IgD-negative memory B cell (primary cell): ENCODE results near the gene SIK3. TPM values are rescaled to one million over a fixed set of nuclear protein-coding genes. Genes with fewer than 3 reads are reported as not detected.
"Not testable (repeated sequence)": the region's sequence is repeated elsewhere in the genome, so short reads cannot be mapped to it uniquely, and the experiment has no call there.

ENCODE experiments used
- H3K27ac Mint-ChIP-seq, 3 donors: one replicate each; pipeline ENCODE4 v1.8.0; 2020 to 2022; ENCODE audit warnings: mild to moderate bottlenecking in 3 of 3, mixed read lengths in 3 of 3, moderate library complexity in 1 of 3
- H3K27me3 Mint-ChIP-seq: one replicate; pipeline ENCODE4 v1.8.0; 2021; ENCODE audit warnings: mixed read lengths
- H3K36me3 Mint-ChIP-seq: one replicate; pipeline ENCODE4 v1.8.0; 2020; ENCODE audit warnings: mild to moderate bottlenecking, mixed read lengths
- H3K4me1 Mint-ChIP-seq, 3 donors: one replicate each; pipeline ENCODE4 v1.8.0; 2020 to 2022; ENCODE audit warnings: mixed read lengths in 3 of 3, mild to moderate bottlenecking in 1 of 3
- H3K4me3 Mint-ChIP-seq, 4 donors: one replicate each; pipeline ENCODE4 v1.8.0; 2020 to 2022; ENCODE audit warnings: mild to moderate bottlenecking in 4 of 4, mixed read lengths in 4 of 4, moderate library complexity in 3 of 4
- H3K9me3 Mint-ChIP-seq, 3 donors: one replicate each; pipeline ENCODE4 v1.8.0; 2020 to 2021; ENCODE audit warnings: mixed read lengths in 3 of 3, mild to moderate bottlenecking in 1 of 3
- polyA plus RNA-seq: library from polyadenylated mRNA; unstranded; fragments of 300-500 nt; fragmentation: Illumina TruSeq; gene quantifications from one replicate; pipeline ENCODE4 v1.2.3, GENCODE V29; 2021

The SIK3 gene
- polyA plus RNA-seq, 1 donor from 2014 or later: 25.1 TPM

DNA sequence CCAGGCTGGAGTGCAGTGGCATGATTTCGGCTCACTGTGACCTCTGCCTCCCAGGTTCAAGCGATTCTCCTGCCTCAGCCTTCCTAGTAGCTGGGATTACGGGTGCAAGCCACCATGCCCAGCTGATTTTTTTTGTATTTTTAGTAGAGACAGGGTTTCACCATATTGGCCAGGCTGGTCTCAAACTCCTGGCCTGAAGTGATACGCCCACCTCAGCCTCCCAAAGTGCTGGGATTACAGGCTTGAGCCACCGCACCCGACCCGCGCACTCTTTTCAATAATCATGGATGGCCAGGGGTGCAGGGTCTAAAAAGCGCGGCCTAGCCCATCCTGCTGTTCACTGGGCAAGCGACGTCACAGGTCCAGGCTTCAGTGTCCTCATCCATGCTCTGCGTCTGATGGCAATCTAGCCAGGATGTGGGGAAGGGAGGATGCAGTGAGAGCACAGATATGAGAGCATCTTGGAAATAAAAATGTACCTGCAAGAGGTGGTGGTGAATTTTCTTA lies 263.6 kb downstream of the SIK3 start:
- not testable (repeated sequence) for H3K27ac Mint-ChIP-seq, H3K9me3 Mint-ChIP-seq, H3K4me1 Mint-ChIP-seq, H3K36me3 Mint-ChIP-seq, H3K27me3 Mint-ChIP-seq
- peak overlapping the region; percentile 60 to 90 (median 86) for H3K4me3 Mint-ChIP-seq

- no peak overlapping the region for H3K27ac Mint-ChIP-seq
- H3K4me3 Mint-ChIP-seq: peak overlapping the region in 2 of 4 donors; percentile 17 to 67
- H3K4me1 Mint-ChIP-seq: peaks cover 5 to 8% (median 6%) of the 10 kb centered on the region in 3 donors
- peaks cover 2% of the 10 kb centered on the region for H3K27me3 Mint-ChIP-seq
- no peaks in the 10 kb centered on the region for H3K9me3 Mint-ChIP-seq
- H3K36me3 Mint-ChIP-seq: no peaks in the 10 kb centered on the region
Observed at GRCh38 chr11:116833816-116834534, 264.3 kb downstream of the SIK3 start.

DNA sequence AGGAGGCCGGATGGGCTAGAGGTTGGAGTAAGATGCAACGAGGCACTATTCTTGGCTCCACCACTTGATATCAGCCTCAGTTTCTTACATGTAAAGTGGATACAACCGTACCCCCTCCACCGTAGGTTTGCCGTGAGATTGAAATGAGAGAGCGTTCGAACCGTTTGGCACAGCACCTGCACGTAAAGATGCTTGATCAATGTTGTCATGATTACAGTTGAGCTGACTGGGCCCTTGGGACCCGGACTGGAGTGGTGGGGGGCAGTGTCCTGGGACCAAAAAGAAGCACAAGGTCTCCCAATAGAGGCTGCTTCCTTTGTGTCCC lies 264.8 kb downstream of the SIK3 start:
- H3K27ac Mint-ChIP-seq: no peak overlapping the region
- no peaks in the 10 kb centered on the region for H3K9me3 Mint-ChIP-seq
- peaks cover 2% of the 10 kb centered on the region for H3K27me3 Mint-ChIP-seq
- H3K4me1 Mint-ChIP-seq: peaks cover 5 to 8% (median 6%) of the 10 kb centered on the region in 3 donors
- H3K4me3 Mint-ChIP-seq: no peak overlapping the region
- no peaks in the 10 kb centered on the region for H3K36me3 Mint-ChIP-seq

GRCh38 chr11:116832350-116833290 lies 265.6 kb downstream of the SIK3 start:
- H3K9me3 Mint-ChIP-seq: no peaks in the 10 kb centered on the region
- H3K27ac Mint-ChIP-seq: no peak overlapping the region
- no peaks in the 10 kb centered on the region for H3K36me3 Mint-ChIP-seq
- H3K4me3 Mint-ChIP-seq: no peak overlapping the region
- H3K27me3 Mint-ChIP-seq: peaks cover 3% of the 10 kb centered on the region
- peaks cover 5 to 8% (median 6%) of the 10 kb centered on the region in 3 donors for H3K4me1 Mint-ChIP-seq

- H3K4me1 Mint-ChIP-seq: peaks cover 5 to 8% (median 6%) of the 10 kb centered on the region in 3 donors
- peaks cover 4% of the 10 kb centered on the region for H3K27me3 Mint-ChIP-seq
- no peak overlapping the region for H3K4me3 Mint-ChIP-seq
- no peaks in the 10 kb centered on the region for H3K36me3 Mint-ChIP-seq
- H3K27ac Mint-ChIP-seq: no peak overlapping the region
- no peaks in the 10 kb centered on the region for H3K9me3 Mint-ChIP-seq
Observed at GRCh38 chr11:116831790-116832349, 266.4 kb downstream of the SIK3 start.

DNA sequence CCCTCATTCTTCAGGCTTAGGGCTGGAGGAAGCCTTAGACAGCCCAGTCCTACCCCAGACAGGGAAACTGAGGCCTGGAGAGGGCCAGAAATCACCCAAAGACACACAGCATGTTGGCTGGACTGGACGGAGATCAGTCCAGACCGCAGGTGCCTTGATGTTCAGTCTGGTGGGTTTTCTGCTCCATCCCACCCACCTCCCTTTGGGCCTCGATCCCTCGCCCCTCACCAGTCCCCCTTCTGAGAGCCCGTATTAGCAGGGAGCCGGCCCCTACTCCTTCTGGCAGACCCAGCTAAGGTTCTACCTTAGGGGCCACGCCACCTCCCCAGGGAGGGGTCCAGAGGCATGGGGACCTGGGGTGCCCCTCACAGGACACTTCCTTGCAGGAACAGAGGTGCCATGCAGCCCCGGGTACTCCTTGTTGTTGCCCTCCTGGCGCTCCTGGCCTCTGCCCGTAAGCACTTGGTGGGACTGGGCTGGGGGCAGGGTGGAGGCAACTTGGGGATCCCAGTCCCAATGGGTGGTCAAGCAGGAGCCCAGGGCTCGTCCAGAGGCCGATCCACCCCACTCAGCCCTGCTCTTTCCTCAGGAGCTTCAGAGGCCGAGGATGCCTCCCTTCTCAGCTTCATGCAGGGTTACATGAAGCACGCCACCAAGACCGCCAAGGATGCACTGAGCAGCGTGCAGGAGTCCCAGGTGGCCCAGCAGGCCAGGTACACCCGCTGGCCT lies 267.9 kb downstream of the SIK3 start:
- H3K9me3 Mint-ChIP-seq: no peaks in the 10 kb centered on the region
- peaks cover 4% of the 10 kb centered on the region for H3K27me3 Mint-ChIP-seq
- no peak overlapping the region for H3K27ac Mint-ChIP-seq
- peaks cover 4 to 6% (median 5%) of the 10 kb centered on the region in 3 donors for H3K4me1 Mint-ChIP-seq
- no peak overlapping the region for H3K4me3 Mint-ChIP-seq
- no peaks in the 10 kb centered on the region for H3K36me3 Mint-ChIP-seq

DNA sequence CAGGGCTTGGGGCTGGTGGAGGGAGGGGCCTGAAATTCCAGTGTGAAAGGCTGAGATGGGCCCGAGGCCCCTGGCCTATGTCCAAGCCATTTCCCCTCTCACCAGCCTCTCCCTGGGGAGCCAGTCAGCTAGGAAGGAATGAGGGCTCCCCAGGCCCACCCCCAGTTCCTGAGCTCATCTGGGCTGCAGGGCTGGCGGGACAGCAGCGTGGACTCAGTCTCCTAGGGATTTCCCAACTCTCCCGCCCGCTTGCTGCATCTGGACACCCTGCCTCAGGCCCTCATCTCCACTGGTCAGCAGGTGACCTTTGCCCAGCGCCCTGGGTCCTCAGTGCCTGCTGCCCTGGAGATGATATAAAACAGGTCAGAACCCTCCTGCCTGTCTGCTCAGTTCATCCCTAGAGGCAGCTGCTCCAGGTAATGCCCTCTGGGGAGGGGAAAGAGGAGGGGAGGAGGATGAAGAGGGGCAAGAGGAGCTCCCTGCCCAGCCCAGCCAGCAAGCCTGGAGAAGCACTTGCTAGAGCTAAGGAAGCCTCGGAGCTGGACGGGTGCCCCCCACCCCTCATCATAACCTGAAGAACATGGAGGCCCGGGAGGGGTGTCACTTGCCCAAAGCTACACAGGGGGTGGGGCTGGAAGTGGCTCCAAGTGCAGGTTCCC lies 268.6 kb downstream of the SIK3 start, which contains the start of gene APOC3:
TSS of gene APOC3 (plus strand) at position 383 of the 659 bp plus-strand sequence. CDS start 676 bp downstream, outside the sequence.
- Mint-ChIP-seq H3K9me3 (no peaks in the 10 kb centered on the region), H3K27me3 (peaks cover 4% of the 10 kb centered on the region), H3K4me3 (no peak within 1 kb of the TSS), H3K4me1 (peaks cover under 1 to 1% (median under 1%) of the 10 kb centered on the region in 3 donors), H3K27ac (no peak within 1 kb of the TSS), H3K36me3 (no peaks in the 10 kb centered on the region)

DNA sequence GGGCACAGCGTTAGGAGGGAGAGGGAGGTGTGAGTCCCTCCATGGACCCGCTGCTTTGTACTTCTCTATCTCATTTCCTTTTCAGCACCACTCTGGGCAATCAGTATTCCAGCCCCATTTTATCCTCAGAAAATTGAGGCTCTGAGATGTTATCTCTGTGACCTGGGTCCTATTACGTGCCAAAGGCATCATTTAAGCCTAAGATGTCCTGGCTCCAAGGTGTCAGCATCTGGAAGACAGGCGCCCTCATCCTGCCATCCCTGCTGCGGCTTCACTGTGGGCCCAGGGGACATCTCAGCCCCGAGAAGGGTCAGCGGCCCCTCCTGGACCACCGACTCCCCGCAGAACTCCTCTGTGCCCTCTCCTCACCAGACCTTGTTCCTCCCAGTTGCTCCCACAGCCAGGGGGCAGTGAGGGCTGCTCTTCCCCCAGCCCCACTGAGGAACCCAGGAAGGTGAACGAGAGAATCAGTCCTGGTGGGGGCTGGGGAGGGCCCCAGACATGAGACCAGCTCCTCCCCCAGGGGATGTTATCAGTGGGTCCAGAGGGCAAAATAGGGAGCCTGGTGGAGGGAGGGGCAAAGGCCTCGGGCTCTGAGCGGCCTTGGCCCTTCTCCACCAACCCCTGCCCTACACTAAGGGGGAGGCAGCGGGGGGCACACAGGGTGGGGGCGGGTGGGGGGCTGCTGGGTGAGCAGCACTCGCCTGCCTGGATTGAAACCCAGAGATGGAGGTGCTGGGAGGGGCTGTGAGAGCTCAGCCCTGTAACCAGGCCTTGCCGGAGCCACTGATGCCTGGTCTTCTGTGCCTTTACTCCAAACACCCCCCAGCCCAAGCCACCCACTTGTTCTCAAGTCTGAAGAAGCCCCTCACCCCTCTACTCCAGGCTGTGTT lies 269.4 kb downstream of the SIK3 start:
- Mint-ChIP-seq H3K27me3 (peaks cover 4% of the 10 kb centered on the region), H3K9me3 (no peaks in the 10 kb centered on the region), H3K4me3 (no peak overlapping the region), H3K36me3 (no peaks in the 10 kb centered on the region), H3K4me1 (no peaks in the 10 kb centered on the region), H3K27ac (no peak overlapping the region)

DNA sequence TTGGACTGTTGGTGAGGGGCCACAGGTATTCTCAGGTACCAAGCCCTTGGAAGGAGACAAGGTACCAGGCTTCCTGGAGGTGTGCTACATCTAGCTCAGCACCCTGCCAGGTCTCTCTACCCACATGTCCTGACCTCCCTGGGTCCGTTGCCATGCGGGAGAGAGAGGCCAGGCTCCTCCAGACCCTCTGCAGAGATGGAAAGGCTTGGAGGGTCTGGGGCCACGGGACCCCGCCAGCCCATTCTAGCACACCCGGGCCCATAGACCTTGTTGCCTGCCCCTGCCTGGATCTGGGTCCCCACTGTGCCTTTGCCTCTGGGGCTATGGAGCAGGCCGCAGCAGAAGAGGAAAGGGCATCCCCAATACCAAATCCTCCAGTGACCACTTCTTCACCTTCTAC lies 270.8 kb downstream of the SIK3 start:
- Mint-ChIP-seq H3K27ac (no peak overlapping the region), H3K27me3 (peaks cover 4% of the 10 kb centered on the region), H3K36me3 (no peaks in the 10 kb centered on the region), H3K4me3 (no peak overlapping the region), H3K4me1 (no peaks in the 10 kb centered on the region), H3K9me3 (no peaks in the 10 kb centered on the region)

DNA sequence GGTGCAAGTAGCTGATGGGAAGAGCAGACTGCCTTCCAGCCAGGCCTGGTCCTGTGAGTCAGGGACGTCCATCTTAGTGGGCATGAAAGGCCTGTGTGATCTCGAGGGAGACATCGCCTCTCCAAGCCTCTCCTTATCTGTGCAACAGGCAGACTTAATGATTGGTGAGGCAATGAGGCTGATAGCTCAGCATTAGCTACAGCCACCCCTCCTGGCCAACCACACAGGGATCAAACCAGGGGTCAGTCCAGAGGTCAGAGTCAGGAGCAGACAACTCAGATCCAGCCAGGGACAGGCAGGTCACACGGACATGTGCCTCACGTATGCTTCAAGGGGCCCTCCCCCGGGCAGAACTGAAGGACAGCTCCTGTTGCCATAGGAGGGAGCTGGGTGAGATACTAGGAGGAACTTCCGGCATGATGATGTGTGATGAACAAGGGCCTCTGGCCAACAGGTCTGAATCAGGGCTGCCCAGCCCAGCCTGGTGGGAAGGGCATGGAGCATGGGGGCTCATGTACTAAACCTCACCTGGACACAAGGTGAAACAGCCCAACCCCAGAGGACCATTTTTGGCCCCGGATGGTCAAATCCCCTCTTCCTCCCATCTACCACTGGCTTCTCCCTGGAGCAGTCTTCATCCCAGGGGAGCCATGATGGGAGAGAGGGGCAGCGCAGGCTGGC lies 271.3 kb downstream of the SIK3 start:
- no peaks in the 10 kb centered on the region for H3K4me1 Mint-ChIP-seq
- H3K36me3 Mint-ChIP-seq: no peaks in the 10 kb centered on the region
- no peaks in the 10 kb centered on the region for H3K9me3 Mint-ChIP-seq
- H3K4me3 Mint-ChIP-seq: no peak overlapping the region
- H3K27me3 Mint-ChIP-seq: peaks cover 2% of the 10 kb centered on the region
- no peak overlapping the region for H3K27ac Mint-ChIP-seq

DNA sequence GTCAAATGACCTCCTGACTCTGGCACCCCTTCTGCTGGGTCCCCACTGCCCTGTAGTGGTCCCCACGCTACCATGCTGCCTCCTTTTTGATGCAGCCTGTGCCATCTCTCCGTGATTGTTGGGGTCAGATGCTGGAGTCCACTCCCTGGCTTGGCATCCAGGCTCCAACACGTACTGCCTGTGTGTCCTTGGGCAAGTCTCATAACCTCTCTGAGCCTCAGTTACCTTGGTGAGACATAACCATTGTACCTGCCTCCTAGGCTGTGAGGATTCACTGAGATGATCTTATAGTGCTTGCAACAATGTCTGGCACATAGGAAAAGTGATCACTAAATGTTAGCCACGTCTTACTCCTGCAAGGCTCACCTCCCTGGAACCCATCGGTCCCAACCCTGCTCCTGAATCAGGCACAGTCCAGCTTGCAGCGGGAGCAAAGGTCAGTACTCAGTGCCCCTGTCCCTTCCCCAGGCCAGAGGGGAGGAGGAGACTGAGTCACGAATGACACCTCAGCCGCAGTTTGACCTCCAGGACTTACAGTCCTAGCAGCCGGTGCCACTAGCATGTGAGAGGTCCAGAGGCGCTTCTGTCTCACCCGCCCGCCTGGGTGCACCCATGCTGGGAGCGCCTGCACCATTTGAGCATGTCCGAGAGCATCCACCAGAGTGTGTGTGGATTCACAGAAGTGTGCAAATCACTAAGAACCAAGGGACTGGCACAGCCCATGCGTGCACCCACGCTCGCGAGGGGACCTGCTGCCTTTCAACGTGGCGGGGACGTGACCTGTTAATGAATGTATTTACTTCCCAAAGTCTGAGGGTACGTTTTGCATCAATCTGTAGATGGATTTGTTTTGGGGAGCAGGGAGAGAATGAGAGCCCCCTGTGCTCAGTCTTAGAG lies 272.1 kb downstream of the SIK3 start:
- Mint-ChIP-seq H3K36me3 (no peaks in the 10 kb centered on the region), H3K4me3 (no peak overlapping the region), H3K27ac (no peak overlapping the region)

DNA sequence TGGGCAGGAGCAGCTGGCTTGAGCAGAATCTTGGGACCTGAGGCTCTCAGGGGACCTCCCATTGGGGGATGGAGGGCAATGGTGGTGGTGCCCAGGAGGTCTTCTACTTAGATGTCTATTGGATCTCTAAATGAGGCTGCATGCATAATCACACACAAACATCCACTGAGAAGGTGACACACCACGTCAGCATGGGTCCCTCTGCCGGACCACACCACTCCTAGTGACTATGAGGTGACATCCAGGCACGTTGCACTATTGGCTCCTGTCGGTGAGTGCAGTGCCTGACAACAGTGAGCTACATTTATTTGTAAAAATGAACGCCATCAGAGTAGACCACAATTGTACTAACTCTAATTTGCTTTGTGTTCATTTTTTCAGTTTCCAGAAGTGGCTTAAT lies 272.8 kb downstream of the SIK3 start:
- Mint-ChIP-seq H3K4me3 (no peak overlapping the region), H3K4me1 (no peaks in the 10 kb centered on the region), H3K27ac (no peak overlapping the region), H3K27me3 (peaks cover 2% of the 10 kb centered on the region), H3K36me3 (no peaks in the 10 kb centered on the region), H3K9me3 (no peaks in the 10 kb centered on the region)

More for the DNA sequence above, 272.1 kb downstream of the SIK3 start:
- Mint-ChIP-seq H3K27me3 (peaks cover 2% of the 10 kb centered on the region), H3K9me3 (no peaks in the 10 kb centered on the region), H3K4me1 (no peaks in the 10 kb centered on the region)
